A549 (cell line): ENCODE data around the gene TIMP1.
A peak's percentile ranks its signal among the peaks of the same experiment; 100 is the strongest.

Experiments
- ESRRA ChIP-seq: fragments of 150-350 bp; IDR thresholded peaks from 2 replicates; pipeline ENCODE4 v1.6.1; 2014; ENCODE audit warnings: mild to moderate bottlenecking, low read length, borderline replicate concordance
- FOSB ChIP-seq: fragments of 250-450 bp; sonication (Bioruptor Pico); IDR thresholded peaks from 2 replicates; pipeline ENCODE4 v1.5.0; 2020; ENCODE audit warnings: mild to moderate bottlenecking, moderate library complexity
- FOSL2 ChIP-seq, 2 experiments: fragments of 450-650 bp in 1 of 2; fragments of >200 bp in 1 of 2; sonication (Bioruptor Twin) in 1 of 2; formaldehyde crosslinking; IDR thresholded peaks; 2 replicates each; pipeline versions ENCODE4 v1.5.0 to v1.6.1; 2016 to 2020; ENCODE audit warnings: mild to moderate bottlenecking in 1 of 2, moderate library complexity in 1 of 2
- HDAC2 ChIP-seq: fragments of 200-600 bp; sonication (generic); IDR thresholded peaks from 2 replicates; pipeline ENCODE4 v1.6.1; 2016
- MAFK ChIP-seq: fragments of 450-650 bp; IDR thresholded peaks from 2 replicates; pipeline ENCODE4 v1.6.1; 2014; ENCODE audit not compliant: partially characterized antibody
- MAZ ChIP-seq: fragments of 150-350 bp; IDR thresholded peaks from 2 replicates; pipeline ENCODE4 v1.6.1; 2014; ENCODE audit warnings: antibody characterized with exemption, low read depth, low read length, borderline replicate concordance
- POLR2A ChIP-seq: IDR thresholded peaks from 2 replicates; pipeline ENCODE4 v1.6.1; 2012; ENCODE audit warnings: mild to moderate bottlenecking, low read length
- POLR2AphosphoS2 ChIP-seq: conservative IDR thresholded peaks from 2 replicates; pipeline ENCODE4 v1.6.1; 2012; ENCODE audit warnings: low read length, improper control_type of control experiment, inconsistent platforms
- RCOR1 ChIP-seq: fragments of 150-350 bp; IDR thresholded peaks from 2 replicates; pipeline ENCODE4 v1.6.1; 2014; ENCODE audit warnings: antibody characterized with exemption, low read length, low read depth
- RFX5 ChIP-seq: fragments of 450-650 bp; IDR thresholded peaks from 2 replicates; pipeline ENCODE4 v1.7.1; 2014; ENCODE audit warnings: antibody characterized with exemption, mild to moderate bottlenecking, moderate library complexity
- ZFP36 ChIP-seq: fragments of 450-650 bp; IDR thresholded peaks from 2 replicates; pipeline ENCODE4 v1.6.1; 2014; ENCODE audit warnings: borderline replicate concordance; ENCODE audit not compliant: partially characterized antibody
- TF ChIP-seq, protein P1 (sequence below): fragments of >200 bp; sonication (Bioruptor Twin); formaldehyde crosslinking; IDR thresholded peaks from 3 replicates; pipeline ENCODE4 v1.5.1; 2016
- TF ChIP-seq, protein P2 (sequence below): IDR thresholded peaks from 2 replicates; pipeline ENCODE4 v1.6.1; 2012
- TF ChIP-seq, protein P3 (sequence below): fragments of 200-600 bp; sonication (generic); IDR thresholded peaks from 2 replicates; pipeline ENCODE4 v1.6.1; 2016; ENCODE audit warnings: antibody characterized with exemption, mild to moderate bottlenecking, moderate library complexity

- TF ChIP-seq MAFK (peak; percentile 46), POLR2A (no peak), FOSL2 (IDR thresholded peaks at IDR 0.05) (no peak), FOSL2 (CRISPR knock-in tag; IDR thresholded peaks at IDR 0.05) (no peak), HDAC2 (no peak), ESRRA (no peak), RFX5 (no peak), FOSB (CRISPR knock-in tag) (no peak), MAZ (no peak), POLR2AphosphoS2 (no peak), RCOR1 (no peak), ZFP36 (no peak)
- TF ChIP-seq, protein P1, sequence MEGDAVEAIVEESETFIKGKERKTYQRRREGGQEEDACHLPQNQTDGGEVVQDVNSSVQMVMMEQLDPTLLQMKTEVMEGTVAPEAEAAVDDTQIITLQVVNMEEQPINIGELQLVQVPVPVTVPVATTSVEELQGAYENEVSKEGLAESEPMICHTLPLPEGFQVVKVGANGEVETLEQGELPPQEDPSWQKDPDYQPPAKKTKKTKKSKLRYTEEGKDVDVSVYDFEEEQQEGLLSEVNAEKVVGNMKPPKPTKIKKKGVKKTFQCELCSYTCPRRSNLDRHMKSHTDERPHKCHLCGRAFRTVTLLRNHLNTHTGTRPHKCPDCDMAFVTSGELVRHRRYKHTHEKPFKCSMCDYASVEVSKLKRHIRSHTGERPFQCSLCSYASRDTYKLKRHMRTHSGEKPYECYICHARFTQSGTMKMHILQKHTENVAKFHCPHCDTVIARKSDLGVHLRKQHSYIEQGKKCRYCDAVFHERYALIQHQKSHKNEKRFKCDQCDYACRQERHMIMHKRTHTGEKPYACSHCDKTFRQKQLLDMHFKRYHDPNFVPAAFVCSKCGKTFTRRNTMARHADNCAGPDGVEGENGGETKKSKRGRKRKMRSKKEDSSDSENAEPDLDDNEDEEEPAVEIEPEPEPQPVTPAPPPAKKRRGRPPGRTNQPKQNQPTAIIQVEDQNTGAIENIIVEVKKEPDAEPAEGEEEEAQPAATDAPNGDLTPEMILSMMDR, result no peak
- TF ChIP-seq, protein P2, sequence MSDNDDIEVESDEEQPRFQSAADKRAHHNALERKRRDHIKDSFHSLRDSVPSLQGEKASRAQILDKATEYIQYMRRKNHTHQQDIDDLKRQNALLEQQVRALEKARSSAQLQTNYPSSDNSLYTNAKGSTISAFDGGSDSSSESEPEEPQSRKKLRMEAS, result no peak
- TF ChIP-seq, protein P3, sequence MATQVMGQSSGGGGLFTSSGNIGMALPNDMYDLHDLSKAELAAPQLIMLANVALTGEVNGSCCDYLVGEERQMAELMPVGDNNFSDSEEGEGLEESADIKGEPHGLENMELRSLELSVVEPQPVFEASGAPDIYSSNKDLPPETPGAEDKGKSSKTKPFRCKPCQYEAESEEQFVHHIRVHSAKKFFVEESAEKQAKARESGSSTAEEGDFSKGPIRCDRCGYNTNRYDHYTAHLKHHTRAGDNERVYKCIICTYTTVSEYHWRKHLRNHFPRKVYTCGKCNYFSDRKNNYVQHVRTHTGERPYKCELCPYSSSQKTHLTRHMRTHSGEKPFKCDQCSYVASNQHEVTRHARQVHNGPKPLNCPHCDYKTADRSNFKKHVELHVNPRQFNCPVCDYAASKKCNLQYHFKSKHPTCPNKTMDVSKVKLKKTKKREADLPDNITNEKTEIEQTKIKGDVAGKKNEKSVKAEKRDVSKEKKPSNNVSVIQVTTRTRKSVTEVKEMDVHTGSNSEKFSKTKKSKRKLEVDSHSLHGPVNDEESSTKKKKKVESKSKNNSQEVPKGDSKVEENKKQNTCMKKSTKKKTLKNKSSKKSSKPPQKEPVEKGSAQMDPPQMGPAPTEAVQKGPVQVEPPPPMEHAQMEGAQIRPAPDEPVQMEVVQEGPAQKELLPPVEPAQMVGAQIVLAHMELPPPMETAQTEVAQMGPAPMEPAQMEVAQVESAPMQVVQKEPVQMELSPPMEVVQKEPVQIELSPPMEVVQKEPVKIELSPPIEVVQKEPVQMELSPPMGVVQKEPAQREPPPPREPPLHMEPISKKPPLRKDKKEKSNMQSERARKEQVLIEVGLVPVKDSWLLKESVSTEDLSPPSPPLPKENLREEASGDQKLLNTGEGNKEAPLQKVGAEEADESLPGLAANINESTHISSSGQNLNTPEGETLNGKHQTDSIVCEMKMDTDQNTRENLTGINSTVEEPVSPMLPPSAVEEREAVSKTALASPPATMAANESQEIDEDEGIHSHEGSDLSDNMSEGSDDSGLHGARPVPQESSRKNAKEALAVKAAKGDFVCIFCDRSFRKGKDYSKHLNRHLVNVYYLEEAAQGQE, result no peak
Measured at GRCh38 chrX:47579537-47579936, 2.7 kb upstream of the TIMP1 start.
